GM18909 (cell line): ENCODE measurements around the gene NAA40.

ENCODE experiments used
- ATAC-seq: cut with Tn5 transposase; IDR thresholded peaks from one replicate; pipeline ENCODE4 v1.9.1; 2021; ENCODE audit warnings: mild to moderate bottlenecking; ENCODE audit not compliant: unreplicated experiment, poor library complexity

Gene NAA40

GRCh38 chr11:63938479-63939396, at the start of gene NAA40:
TSS of gene NAA40 (plus strand) at chr11:63939002. CDS start at chr11:63939097, 95 bp downstream.
- peak; percentile 92 for ATAC-seq

- ATAC-seq = no peak
Measured at GRCh38 chr11:63889344-63889743, 49.5 kb upstream of the NAA40 start.

- ATAC-seq = no peak
Measured at GRCh38 chr11:63890368-63890767, 48.4 kb upstream of the NAA40 start.

- ATAC-seq = no peak
Measured at GRCh38 chr11:63892228-63892627, 46.6 kb upstream of the NAA40 start.

- no peak for ATAC-seq
Measured at GRCh38 chr11:63893355-63893754, 45.4 kb upstream of the NAA40 start.

- no peak for ATAC-seq
Measured at GRCh38 chr11:63896071-63896470, 42.7 kb upstream of the NAA40 start.

GRCh38 chr11:63897459-63898146, 41.2 kb upstream of the NAA40 start:
- no peak for ATAC-seq

DNA sequence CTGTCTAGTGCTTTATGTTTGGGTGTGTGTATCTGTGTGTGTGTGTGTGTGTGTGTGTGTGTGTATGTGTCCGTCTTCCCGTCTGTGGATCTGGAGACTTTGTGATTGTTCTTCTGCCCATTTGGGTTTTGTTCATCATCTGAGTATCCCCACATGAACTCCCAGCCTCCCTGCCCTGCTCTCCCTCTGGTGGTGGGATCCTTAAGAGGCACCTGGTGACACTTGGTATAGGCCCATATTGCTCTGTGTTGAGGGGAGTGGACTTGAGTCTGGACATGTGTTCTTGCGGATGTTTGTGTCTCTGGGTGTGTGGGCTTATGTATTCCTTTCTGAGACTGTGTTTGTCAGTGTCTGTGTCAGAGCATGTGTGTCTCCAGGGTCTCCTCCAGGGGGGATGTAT, 37.1 kb upstream of the NAA40 start:
- no peak for ATAC-seq

GRCh38 chr11:63903884-63904283, 34.9 kb upstream of the NAA40 start:
- no peak for ATAC-seq

- no peak for ATAC-seq
Measured at GRCh38 chr11:63904743-63905142, 34.1 kb upstream of the NAA40 start.

DNA sequence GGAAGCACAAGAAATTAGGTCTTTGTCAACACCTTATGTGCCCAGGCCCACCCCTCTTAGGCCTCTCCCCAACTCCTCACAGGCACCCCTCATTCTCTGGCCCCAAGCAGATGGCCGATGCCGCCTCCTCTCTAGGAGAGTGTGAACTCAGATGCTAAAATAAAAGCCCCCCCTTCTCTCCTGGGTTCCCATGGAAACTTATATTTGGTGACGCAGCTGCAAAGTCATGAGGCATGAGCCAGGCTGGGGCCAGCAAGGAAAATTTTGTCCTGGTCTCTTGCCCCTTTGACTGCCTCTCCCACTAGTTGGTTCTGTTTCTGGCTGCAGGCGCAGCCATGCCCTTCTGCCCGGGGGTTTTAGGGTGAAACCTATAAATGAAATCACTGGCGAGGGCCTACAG, 33.6 kb upstream of the NAA40 start:
- ATAC-seq = no peak

GRCh38 chr11:63906087-63906486, 32.7 kb upstream of the NAA40 start:
- ATAC-seq = no peak

DNA sequence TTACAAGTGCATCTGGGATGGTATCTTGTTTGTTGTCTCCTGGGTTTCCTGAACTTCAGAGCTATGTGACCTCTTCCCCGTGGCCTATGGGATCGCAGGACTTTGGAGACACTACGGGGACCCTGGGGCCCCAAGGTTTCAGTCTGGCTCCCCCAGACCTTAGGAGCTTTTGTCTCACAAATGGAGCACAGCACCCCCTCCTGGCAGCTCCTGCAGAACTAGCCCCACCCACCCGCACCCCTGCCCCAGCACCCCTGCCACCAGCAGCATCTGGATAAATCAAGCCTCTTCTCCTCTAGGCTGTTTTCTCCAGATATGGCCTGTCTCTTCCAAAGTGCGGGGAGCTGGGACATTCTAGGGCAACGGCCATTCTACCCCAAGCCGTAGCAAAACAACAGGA, 32.2 kb upstream of the NAA40 start:
- no peak for ATAC-seq

DNA sequence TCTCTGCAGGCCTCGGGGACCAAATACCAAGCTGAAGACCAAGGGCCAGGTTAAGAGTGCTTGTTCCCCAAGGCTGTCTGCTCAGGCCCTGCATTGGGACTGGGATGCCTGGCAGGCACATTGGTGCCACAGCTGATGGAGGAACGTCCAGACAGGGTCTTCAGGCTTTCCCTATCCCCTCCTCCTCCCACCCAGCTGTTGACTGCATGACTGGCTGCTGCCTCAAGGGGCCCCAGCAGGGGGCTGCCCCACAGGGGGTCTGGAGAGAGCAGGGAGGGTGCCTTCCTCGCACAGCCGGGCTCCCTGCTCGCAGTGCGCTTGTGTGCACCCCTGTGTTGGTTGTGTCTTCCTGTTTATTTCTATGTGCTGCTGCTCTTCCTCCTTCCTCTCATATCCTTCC, 31.7 kb upstream of the NAA40 start:
- no peak for ATAC-seq

DNA sequence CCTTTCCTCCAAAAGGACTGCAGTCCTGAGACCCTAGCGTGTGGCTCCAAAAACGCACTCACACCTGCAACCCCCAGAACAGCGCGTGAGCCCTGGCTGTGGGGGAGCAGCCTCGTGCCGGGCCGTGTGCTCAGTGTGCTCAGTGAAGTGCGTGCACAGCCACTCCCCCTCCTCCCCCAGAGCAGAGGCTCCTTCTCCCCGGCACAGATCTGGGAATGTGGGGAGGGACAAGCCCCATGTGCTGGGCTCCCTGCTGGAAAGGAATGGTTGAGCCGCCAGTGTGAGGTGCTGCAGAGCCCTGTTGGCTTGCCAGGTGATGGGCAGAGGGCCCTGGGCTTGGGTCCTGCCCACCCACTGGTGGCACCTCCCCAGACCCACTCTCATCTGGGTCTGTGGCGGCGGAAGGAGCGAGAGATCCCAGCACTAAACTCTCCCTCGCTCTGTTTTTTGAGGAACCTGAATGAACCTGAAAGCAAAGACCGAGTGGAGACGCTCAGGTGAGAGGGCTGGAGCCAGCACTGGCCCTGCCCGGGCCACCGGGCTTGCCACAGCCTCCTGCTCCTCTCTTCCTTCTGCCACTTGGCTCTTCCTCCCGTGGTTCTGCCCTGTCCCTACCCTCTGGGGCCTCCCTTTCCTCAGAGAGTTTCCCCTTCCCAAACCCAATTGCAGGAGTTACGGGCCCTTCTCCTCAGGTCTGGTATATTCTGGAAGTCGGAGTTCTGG, 30.8 kb upstream of the NAA40 start:
- no peak for ATAC-seq

- no peak for ATAC-seq
Measured at GRCh38 chr11:63908631-63909401, 30.0 kb upstream of the NAA40 start.

GRCh38 chr11:63909591-63910506, 29.0 kb upstream of the NAA40 start:
- ATAC-seq = no peak

- ATAC-seq = no peak
Measured at GRCh38 chr11:63910675-63911074, 28.1 kb upstream of the NAA40 start.

DNA sequence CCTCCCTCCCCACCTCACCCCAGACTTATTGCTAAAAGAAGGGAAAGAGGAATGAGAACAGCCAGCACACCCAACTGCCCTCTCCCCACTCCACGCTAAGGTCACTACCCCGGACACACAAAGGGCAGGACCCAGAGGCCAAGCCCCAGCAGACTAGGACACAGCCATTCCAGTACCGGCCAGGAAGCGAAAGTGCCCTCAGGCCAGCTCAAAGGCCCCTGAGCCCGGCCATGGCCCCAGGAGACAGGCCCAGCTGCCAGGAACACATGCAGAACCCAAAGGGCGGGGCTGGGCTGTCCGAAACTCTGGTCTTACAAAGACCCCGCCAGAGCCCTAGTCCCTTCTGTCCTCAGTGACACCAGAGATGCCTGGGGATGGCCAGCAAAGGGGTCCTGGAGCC, 27.4 kb upstream of the NAA40 start:
- no peak for ATAC-seq
